Kidney (tissue), 14 donors: ENCODE results near the gene LRPAP1. TPM values are rescaled to one million over a fixed set of nuclear protein-coding genes. Genes with fewer than 3 reads are reported as not detected.

Experiments used
- DNase-seq, 5 donors: peaks; one replicate each; pipeline ENCODE4 v3.0.0-alpha.2; 2013 to 2020
- FAIRE-seq: peaks from 2 replicates; lab custom pipeline; 2012; peaks lifted over from hg19 to GRCh38; lab: Jason Lieb, UNC
- H3K27ac ChIP-seq, 2 donors: one replicate each; pipeline ENCODE4 v1.7.0; 2013; ENCODE audit warnings: low read depth in 2 of 2, low read length in 2 of 2, inconsistent platforms in 1 of 2
- H3K27me3 ChIP-seq: one replicate; pipeline ENCODE4 v1.7.1; 2013; ENCODE audit warnings: low read length, inconsistent platforms; ENCODE audit not compliant: control insufficient read depth, insufficient read depth
- H3K36me3 ChIP-seq, 3 donors: one replicate each; pipeline versions ENCODE4 v1.7.0 to v1.7.1; 2013; ENCODE audit warnings: low read length in 3 of 3, control low read depth in 1 of 3, inconsistent platforms in 1 of 3; ENCODE audit not compliant: insufficient read depth in 3 of 3, control insufficient read depth in 2 of 3
- H3K4me1 ChIP-seq, 3 donors: one replicate each; pipeline versions ENCODE4 v1.7.0 to v1.7.1; 2013; ENCODE audit warnings: low read length in 3 of 3, inconsistent platforms in 1 of 3, low read depth in 1 of 3; ENCODE audit not compliant: control insufficient read depth in 2 of 3, insufficient read depth in 2 of 3
- H3K4me3 ChIP-seq, 3 donors: one replicate each; pipeline versions ENCODE4 v1.7.0 to v1.8.1; 2013; ENCODE audit warnings: low read length in 3 of 3, control low read depth in 1 of 3, inconsistent platforms in 1 of 3
- H3K9ac ChIP-seq, 3 donors: one replicate each; pipeline versions ENCODE4 v1.7.0 to v1.7.1; 2013; ENCODE audit warnings: low read length in 3 of 3, control low read depth in 1 of 3, inconsistent platforms in 1 of 3
- H3K9me3 ChIP-seq, 3 donors: one replicate each; pipeline versions ENCODE4 v1.7.0 to v1.7.1; 2013; ENCODE audit warnings: low read length in 3 of 3, control low read depth in 1 of 3, inconsistent platforms in 1 of 3; ENCODE audit not compliant: control insufficient read depth in 2 of 3, insufficient read depth in 1 of 3
- CTCF ChIP-seq: IDR thresholded peaks from 3 replicates; pipeline ENCODE4 v1.5.1; 2012; ENCODE audit warnings: mild to moderate bottlenecking, moderate library complexity, borderline replicate concordance; ENCODE audit not compliant: insufficient read depth; ENCODE audit errors: extremely low read depth
- intact Hi-C: fragments of 100-400 bp; cut with DNase I; formaldehyde crosslinking; loops from one replicate; pipeline ENCODE4 v1.11.1; 2022
- polyA plus RNA-seq: library from polyadenylated mRNA; stranded (reverse); fragments of 350-450 nt; fragmentation: Illumina TruSeq; extraction: RNeasy Lipid Tissue Mini Kit (QIAGEN cat#74804); gene quantifications from one replicate; pipeline ENCODE4 v1.2.3, GENCODE V29; 2014; ENCODE audit warnings: low read depth, low replicate concordance; ENCODE audit not compliant: insufficient read depth
- total RNA-seq: library from RNA; stranded (reverse); fragmentation: NEBNext Ultra II Directional; extraction: Animal tissue kit (Norgen Biotek cat#: 25700); gene quantifications from one replicate; pipeline ENCODE4 v1.2.1, GENCODE V29; 2021
- donor health status: control.
- donor health status: control.
- donor health status: control.
- donor health status: control.
- donor health status: control.
- donor health status: DM: yes; HTN: yes; CAD: no.
- donor health status: Normal renal cell carcinoma (clear cell type).

The LRPAP1 gene
- total and polyA plus RNA-seq, 2 donors from 2014 or later, result 204 to 373 TPM

- no peak overlapping the region for H3K4me3 ChIP-seq
- no peaks in the 10 kb centered on the region for H3K9me3 ChIP-seq
- no peaks in the 10 kb centered on the region for H3K27me3 ChIP-seq
- H3K4me1 ChIP-seq, result no peaks in the 10 kb centered on the region
- H3K27ac ChIP-seq, result no peak overlapping the region
- DNase-seq, result peak in 1 of 5 donors; percentile 59
- peaks cover 0 to 69% (median 29%) of the 10 kb centered on the region in 3 donors for H3K36me3 ChIP-seq
- no peak overlapping the region for H3K9ac ChIP-seq
- no peak for FAIRE-seq
- intact Hi-C loops, result no loop called here
- no peak for TF ChIP-seq CTCF
Measured at GRCh38 chr4:3515646-3516045, 16.6 kb downstream of the LRPAP1 start.

GRCh38 chr4:3514806-3515501, 17.3 kb downstream of the LRPAP1 start:
- intact Hi-C loops, result no loop called here
- H3K9me3 ChIP-seq, result no peaks in the 10 kb centered on the region
- H3K4me1 ChIP-seq, result no peaks in the 10 kb centered on the region
- no peak overlapping the region for H3K4me3 ChIP-seq
- H3K27me3 ChIP-seq, result no peaks in the 10 kb centered on the region
- H3K36me3 ChIP-seq, result peaks cover 0 to 66% (median 33%) of the 10 kb centered on the region in 3 donors
- H3K9ac ChIP-seq, result no peak overlapping the region
- no peak for TF ChIP-seq CTCF
- no peak overlapping the region for H3K27ac ChIP-seq
- FAIRE-seq, result no peak
- DNase-seq, result peak in 3 of 5 donors; percentile 42 to 68 (median 51)

- Histone ChIP-seq H3K4me1 (no peaks in the 10 kb centered on the region), H3K27ac (no peak overlapping the region), H3K9me3 (no peaks in the 10 kb centered on the region), H3K27me3 (no peaks in the 10 kb centered on the region), H3K36me3 (peaks cover 0 to 62% (median 28%) of the 10 kb centered on the region in 3 donors), H3K9ac (no peak overlapping the region), H3K4me3 (no peak overlapping the region)
- TF ChIP-seq CTCF, result no peak
- intact Hi-C loops, result no loop called here
- DNase-seq, result peak in 1 of 5 donors; percentile 70
- no peak for FAIRE-seq
Measured at GRCh38 chr4:3514221-3514780, 17.9 kb downstream of the LRPAP1 start.
